GM12878 (cell line): ENCODE results near the gene CD82. TPM values are rescaled to one million over a fixed set of nuclear protein-coding genes. Genes with fewer than 3 reads are reported as not detected.

Experiments used
- ATAC-seq: fragments of 200-7000 bp; cut with Tn5 transposase; 3 replicates; pipeline ENCODE4 v1.9.1; 2020; ENCODE audit warnings: mild to moderate bottlenecking, moderate library complexity
- BruUV-seq: library from RNA; stranded (reverse); fragments of 400-500 nt; replicated peaks from 2 replicates; lab custom pipeline; 2021; lab: Mats Ljungman, UMichigan
- CTCF ChIA-PET: fragments of 300-600 bp; sonication (Branson Sonifier 250); formaldehyde crosslinking; extraction: SDS; loops from one replicate; lab custom pipeline; 2021; ENCODE audit warnings: inconsistent platforms; lab: Yijun Ruan, JAX
- POLR2A ChIA-PET: fragments of 350-600 bp; formaldehyde crosslinking; extraction: SDS; loops from one replicate; lab custom pipeline; 2021; ENCODE audit warnings: inconsistent platforms; lab: Charles Lee
- RAD21 ChIA-PET: fragments of 300-600 bp; sonication (Branson Sonifier 250); formaldehyde crosslinking; loops from one replicate; lab custom pipeline; 2023; ENCODE audit warnings: antibody characterized with exemption; ENCODE audit not compliant: unreplicated experiment; lab: Charles Lee
- SMC1A ChIA-PET: fragments of 300-600 bp; sonication (Branson Sonifier 250); formaldehyde crosslinking; loops from one replicate; lab custom pipeline; 2023; ENCODE audit not compliant: unreplicated experiment, uncharacterized antibody; lab: Charles Lee
- DNase-seq: peaks from one replicate; pipeline ENCODE4 v3.0.0-alpha.2; 2011; ENCODE audit warnings: low read depth, low spot score
- FAIRE-seq: peaks from 3 replicates; lab custom pipeline; 2011; peaks lifted over from hg19 to GRCh38; lab: Jason Lieb, UNC
- H2AFZ ChIP-seq: 2 replicates; pipeline ENCODE4 v1.6.0; 2011; ENCODE audit warnings: low read depth, low read length, control low read depth; ENCODE audit not compliant: control insufficient read depth
- H3K27ac ChIP-seq: 2 replicates; pipeline ENCODE4 v1.5.1; 2011; ENCODE audit warnings: control low read depth; ENCODE audit not compliant: control insufficient read depth, insufficient read depth
- H3K27me3 ChIP-seq, 2 experiments: replicated peaks in 1 of 2; 2 replicates each; pipeline versions ENCODE4 v1.6.0 to v1.6.1; 2011; ENCODE audit warnings: low read length in 1 of 2; ENCODE audit not compliant: control insufficient read depth in 2 of 2, insufficient read depth in 2 of 2
- H3K36me3 ChIP-seq, 2 experiments: 2 replicates each; pipeline ENCODE4 v1.5.1; 2011; ENCODE audit warnings: low read length in 1 of 2; ENCODE audit not compliant: control insufficient read depth in 2 of 2, insufficient read depth in 2 of 2
- H3K4me1 ChIP-seq: 2 replicates; pipeline ENCODE4 v1.6.1; 2011; ENCODE audit warnings: mild to moderate bottlenecking, low read length, moderate library complexity, mixed read lengths; ENCODE audit not compliant: control insufficient read depth, insufficient read depth
- H3K4me2 ChIP-seq: 2 replicates; pipeline ENCODE4 v1.6.0; 2011; ENCODE audit warnings: control low read depth; ENCODE audit not compliant: control insufficient read depth, insufficient read depth
- H3K4me3 ChIP-seq: fragments of 200-600 bp; sonication (generic); 2 replicates; pipeline ENCODE4 v1.5.1; 2016
- H3K79me2 ChIP-seq: 2 replicates; pipeline ENCODE4 v1.6.0; 2011; ENCODE audit warnings: low read length; ENCODE audit not compliant: control insufficient read depth, insufficient read depth
- H3K9ac ChIP-seq: 2 replicates; pipeline ENCODE4 v1.8.0; 2011; ENCODE audit warnings: low read length, control low read depth, mixed read lengths; ENCODE audit not compliant: control insufficient read depth, insufficient read depth
- H3K9me3 ChIP-seq: replicated peaks from 3 replicates; pipeline ENCODE4 v1.5.1; 2011; ENCODE audit warnings: mild to moderate bottlenecking, low read length; ENCODE audit not compliant: control insufficient read depth, insufficient read depth
- H4K20me1 ChIP-seq: 2 replicates; pipeline ENCODE4 v1.6.0; 2011; ENCODE audit not compliant: control insufficient read depth, insufficient read depth
- ASH2L ChIP-seq: fragments of 300-600, 200-600 bp; sonication (generic); IDR thresholded peaks from 2 replicates; pipeline ENCODE4 v1.6.1; 2017; ENCODE audit warnings: low read depth, mild to moderate bottlenecking, borderline replicate concordance
- CHD2 ChIP-seq: IDR thresholded peaks from 2 replicates; pipeline ENCODE4 v1.6.1; 2011; ENCODE audit warnings: low read depth, low read length, improper control_type of control experiment, borderline replicate concordance
- CREM ChIP-seq: IDR thresholded peaks from 2 replicates; pipeline ENCODE4 v1.6.1; 2014; ENCODE audit warnings: antibody characterized with exemption, low read depth
- MEF2A ChIP-seq: IDR thresholded peaks from 2 replicates; pipeline ENCODE4 v1.6.1; 2011; ENCODE audit warnings: low read depth, mild to moderate bottlenecking, low read length, moderate library complexity; ENCODE audit not compliant: insufficient read depth
- NFYB ChIP-seq: IDR thresholded peaks from 2 replicates; pipeline ENCODE4 v1.6.1; 2011; ENCODE audit warnings: low read depth, mild to moderate bottlenecking, low read length, improper control_type of control experiment, moderate library complexity; ENCODE audit not compliant: insufficient read depth
- PAX5 ChIP-seq: IDR thresholded peaks from 2 replicates; pipeline ENCODE4 v1.6.1; 2011; ENCODE audit warnings: low read depth, low read length, borderline replicate concordance
- SREBF1 ChIP-seq: IDR thresholded peaks from 2 replicates; pipeline ENCODE4 v1.6.1; 2012; ENCODE audit warnings: mild to moderate bottlenecking, low read length
- SREBF2 ChIP-seq: IDR thresholded peaks from 2 replicates; pipeline ENCODE4 v1.6.1; 2012; ENCODE audit warnings: mild to moderate bottlenecking, low read length
- WRNIP1 ChIP-seq: IDR thresholded peaks from 2 replicates; pipeline ENCODE4 v1.6.1; 2011; ENCODE audit warnings: low read depth, low read length, improper control_type of control experiment, borderline replicate concordance
- ZNF622 ChIP-seq: fragments of 450-650 bp; IDR thresholded peaks from 2 replicates; pipeline ENCODE4 v1.6.1; 2017; ENCODE audit warnings: mild to moderate bottlenecking, inconsistent platforms
- WGBS: methylation state at CpG from one replicate; pipeline ENCODE4 v1.1.6; 2016; ENCODE audit warnings: low lambda C conversion rate; ENCODE audit not compliant: insufficient replicate concordance, insufficient coverage; ENCODE audit errors: missing lambda C conversion rate; 5-methylcytosine and 5-hydroxymethylcytosine counted together
- in situ Hi-C: fragments of 300-500 bp; cut with MboI; formaldehyde crosslinking; loops from 9 replicates; pipeline ENCODE4 v1.14.3; 2018; ENCODE audit warnings: mixed read lengths
- intact Hi-C: fragments of 100-400 bp; cut with micrococcal nuclease; formaldehyde crosslinking; loops from one replicate; pipeline ENCODE4 v1.14.2; 2022; ENCODE audit not compliant: unreplicated experiment
- polyA plus RNA-seq, 11 experiments: library from polyadenylated mRNA; depleted of rRNA in 4 of 11; unstranded in 6 of 11; stranded (reverse) in 5 of 11; fragments of >200 nt; fragmentation: Nextera tagmentation in 4 of 11; fragmentation: Illumina TruSeq in 1 of 11; extraction: Ambion mirVana in 4 of 11; extraction: Trizol in 1 of 11; gene quantifications; 1 replicate in 1 of 11; 2 replicates in 10 of 11; pipeline versions ENCODE4 v1.2.1 to v1.2.3, GENCODE V29; 2011 to 2016; ENCODE audit warnings: inconsistent platforms in 2 of 11, missing spikeins in 2 of 11, low read depth in 1 of 11
- total RNA-seq, 4 experiments: library from RNA; depleted of rRNA in 3 of 4; stranded (reverse); fragments of >200 nt in 3 of 4; fragmentation: Illumina TruSeq in 1 of 4; extraction: Trizol in 1 of 4; gene quantifications; 2 replicates each; pipeline versions ENCODE4 v1.2.1 to v1.2.3, GENCODE V29; 2013 to 2021
- TF ChIP-seq, protein P1 (sequence below): fragments of 150-350 bp; IDR thresholded peaks from 2 replicates; pipeline ENCODE4 v1.6.1; 2016; ENCODE audit warnings: low read depth, low read length
- TF ChIP-seq, protein P2 (sequence below): fragments of 450-650 bp; IDR thresholded peaks from 2 replicates; pipeline ENCODE4 v1.6.1; 2017; ENCODE audit warnings: mild to moderate bottlenecking, moderate library complexity

The CD82 gene
- total and polyA plus RNA-seq, 10 of the 15 experiments (the other 5 are each of a cell fraction or from before 2014, with no cell fraction given): 5.2 to 180 (median 84.7) TPM

DNA sequence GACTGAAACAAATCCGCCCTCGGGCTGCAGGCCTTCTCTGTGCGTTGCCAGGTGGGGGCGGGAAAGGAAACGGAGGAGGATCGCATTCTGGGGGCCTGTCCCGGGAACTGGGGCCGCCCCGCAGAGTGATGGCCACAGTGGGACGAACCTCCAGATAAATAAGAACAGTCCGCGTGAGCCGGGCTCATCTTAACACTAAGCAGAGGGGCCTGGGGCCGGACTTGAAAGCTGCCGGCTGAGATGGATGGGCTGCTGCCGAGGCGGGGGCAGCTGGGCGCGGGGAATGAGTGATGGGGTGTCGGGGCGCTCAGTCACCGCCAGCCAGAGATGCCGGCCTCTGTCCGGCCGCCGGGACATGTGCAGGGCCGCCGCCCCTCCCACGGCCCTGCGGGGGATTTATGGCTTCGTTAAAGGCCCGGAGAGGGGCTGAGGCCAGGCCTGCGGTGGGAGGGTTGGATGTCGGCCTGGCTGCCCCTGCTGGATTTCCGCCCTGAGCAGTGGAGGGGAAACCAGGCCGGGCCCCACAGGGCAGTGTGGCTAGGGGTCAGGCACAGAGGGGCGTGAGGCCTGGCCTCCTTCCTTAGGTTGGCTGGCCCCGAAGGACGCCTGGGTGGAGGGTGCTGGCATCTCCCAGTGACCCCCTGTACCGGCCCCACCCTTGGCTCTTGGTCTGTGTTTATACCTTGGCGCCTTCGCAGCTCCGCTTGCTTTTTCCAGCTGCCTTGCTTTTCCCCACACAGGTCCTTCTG lies 45.3 kb upstream of the CD82 start (continued):
- no peak for TF ChIP-seq WRNIP1
- TF ChIP-seq SREBF1: no peak
- no peak for TF ChIP-seq PAX5
- no peak for TF ChIP-seq ZNF622
- TF ChIP-seq SREBF2: no peak

DNA sequence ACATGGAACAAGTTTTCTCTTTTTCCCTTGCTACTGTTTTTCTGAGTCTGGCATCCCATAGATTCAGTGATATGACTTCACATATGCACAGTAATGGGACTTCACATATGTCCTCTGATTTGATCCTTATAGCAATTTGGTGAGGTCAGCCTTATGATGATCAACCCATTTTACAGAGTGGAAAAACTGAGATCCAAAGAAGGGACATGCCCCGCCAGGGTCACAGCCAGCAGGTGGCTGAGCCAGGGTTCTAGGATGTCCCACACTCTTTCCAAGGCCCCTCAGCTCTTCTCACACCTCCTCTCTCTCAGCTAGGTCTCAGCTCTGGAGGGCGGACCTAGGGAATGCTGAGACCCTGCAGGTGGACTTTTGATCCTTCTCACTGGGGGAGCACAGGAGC lies 44.3 kb upstream of the CD82 start:
- Histone ChIP-seq H3K4me2 (no peak overlapping the region), H3K9me3 (no peaks in the 10 kb centered on the region), H2AFZ (no peak overlapping the region), H3K4me1 (no peaks in the 10 kb centered on the region), H3K27ac (no peak overlapping the region), H4K20me1 (no peaks in the 10 kb centered on the region), H3K36me3 (no peaks in the 10 kb centered on the region), H3K9ac (no peak overlapping the region), H3K27me3 (peaks cover 0 to 5% of the 10 kb centered on the region in 2 experiments; a peak in 2 of 4 replicates), H3K4me3 (no peak overlapping the region), H3K79me2 (no peaks in the 10 kb centered on the region)
- DNase-seq (no peak), FAIRE-seq (no peak), ATAC-seq (no peak)
- POLR2A ChIA-PET: no interaction called here
- WGBS: 39% methylated on average over 2 of the region's 2 CpGs
- intact Hi-C loops (no loop called here), in situ Hi-C loops (no loop called here)
- CTCF ChIA-PET: no interaction called here
- SMC1A ChIA-PET: no interaction called here
- no TSS peak for BruUV-seq
- RAD21 ChIA-PET: no interaction called here
- TF ChIP-seq NFYB (no peak), MEF2A (no peak), CHD2 (no peak), ASH2L (no peak), CREM (no peak)
- TF ChIP-seq, protein P1, sequence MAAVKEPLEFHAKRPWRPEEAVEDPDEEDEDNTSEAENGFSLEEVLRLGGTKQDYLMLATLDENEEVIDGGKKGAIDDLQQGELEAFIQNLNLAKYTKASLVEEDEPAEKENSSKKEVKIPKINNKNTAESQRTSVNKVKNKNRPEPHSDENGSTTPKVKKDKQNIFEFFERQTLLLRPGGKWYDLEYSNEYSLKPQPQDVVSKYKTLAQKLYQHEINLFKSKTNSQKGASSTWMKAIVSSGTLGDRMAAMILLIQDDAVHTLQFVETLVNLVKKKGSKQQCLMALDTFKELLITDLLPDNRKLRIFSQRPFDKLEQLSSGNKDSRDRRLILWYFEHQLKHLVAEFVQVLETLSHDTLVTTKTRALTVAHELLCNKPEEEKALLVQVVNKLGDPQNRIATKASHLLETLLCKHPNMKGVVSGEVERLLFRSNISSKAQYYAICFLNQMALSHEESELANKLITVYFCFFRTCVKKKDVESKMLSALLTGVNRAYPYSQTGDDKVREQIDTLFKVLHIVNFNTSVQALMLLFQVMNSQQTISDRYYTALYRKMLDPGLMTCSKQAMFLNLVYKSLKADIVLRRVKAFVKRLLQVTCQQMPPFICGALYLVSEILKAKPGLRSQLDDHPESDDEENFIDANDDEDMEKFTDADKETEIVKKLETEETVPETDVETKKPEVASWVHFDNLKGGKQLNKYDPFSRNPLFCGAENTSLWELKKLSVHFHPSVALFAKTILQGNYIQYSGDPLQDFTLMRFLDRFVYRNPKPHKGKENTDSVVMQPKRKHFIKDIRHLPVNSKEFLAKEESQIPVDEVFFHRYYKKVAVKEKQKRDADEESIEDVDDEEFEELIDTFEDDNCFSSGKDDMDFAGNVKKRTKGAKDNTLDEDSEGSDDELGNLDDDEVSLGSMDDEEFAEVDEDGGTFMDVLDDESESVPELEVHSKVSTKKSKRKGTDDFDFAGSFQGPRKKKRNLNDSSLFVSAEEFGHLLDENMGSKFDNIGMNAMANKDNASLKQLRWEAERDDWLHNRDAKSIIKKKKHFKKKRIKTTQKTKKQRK: no peak
- TF ChIP-seq, protein P2, sequence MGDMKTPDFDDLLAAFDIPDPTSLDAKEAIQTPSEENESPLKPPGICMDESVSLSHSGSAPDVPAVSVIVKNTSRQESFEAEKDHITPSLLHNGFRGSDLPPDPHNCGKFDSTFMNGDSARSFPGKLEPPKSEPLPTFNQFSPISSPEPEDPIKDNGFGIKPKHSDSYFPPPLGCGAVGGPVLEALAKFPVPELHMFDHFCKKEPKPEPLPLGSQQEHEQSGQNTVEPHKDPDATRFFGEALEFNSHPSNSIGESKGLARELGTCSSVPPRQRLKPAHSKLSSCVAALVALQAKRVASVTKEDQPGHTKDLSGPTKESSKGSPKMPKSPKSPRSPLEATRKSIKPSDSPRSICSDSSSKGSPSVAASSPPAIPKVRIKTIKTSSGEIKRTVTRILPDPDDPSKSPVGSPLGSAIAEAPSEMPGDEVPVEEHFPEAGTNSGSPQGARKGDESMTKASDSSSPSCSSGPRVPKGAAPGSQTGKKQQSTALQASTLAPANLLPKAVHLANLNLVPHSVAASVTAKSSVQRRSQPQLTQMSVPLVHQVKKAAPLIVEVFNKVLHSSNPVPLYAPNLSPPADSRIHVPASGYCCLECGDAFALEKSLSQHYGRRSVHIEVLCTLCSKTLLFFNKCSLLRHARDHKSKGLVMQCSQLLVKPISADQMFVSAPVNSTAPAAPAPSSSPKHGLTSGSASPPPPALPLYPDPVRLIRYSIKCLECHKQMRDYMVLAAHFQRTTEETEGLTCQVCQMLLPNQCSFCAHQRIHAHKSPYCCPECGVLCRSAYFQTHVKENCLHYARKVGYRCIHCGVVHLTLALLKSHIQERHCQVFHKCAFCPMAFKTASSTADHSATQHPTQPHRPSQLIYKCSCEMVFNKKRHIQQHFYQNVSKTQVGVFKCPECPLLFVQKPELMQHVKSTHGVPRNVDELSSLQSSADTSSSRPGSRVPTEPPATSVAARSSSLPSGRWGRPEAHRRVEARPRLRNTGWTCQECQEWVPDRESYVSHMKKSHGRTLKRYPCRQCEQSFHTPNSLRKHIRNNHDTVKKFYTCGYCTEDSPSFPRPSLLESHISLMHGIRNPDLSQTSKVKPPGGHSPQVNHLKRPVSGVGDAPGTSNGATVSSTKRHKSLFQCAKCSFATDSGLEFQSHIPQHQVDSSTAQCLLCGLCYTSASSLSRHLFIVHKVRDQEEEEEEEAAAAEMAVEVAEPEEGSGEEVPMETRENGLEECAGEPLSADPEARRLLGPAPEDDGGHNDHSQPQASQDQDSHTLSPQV: no peak
